ENCODE measurements around the gene KRT2. TPM values are rescaled to one million over a fixed set of nuclear protein-coding genes. Genes with fewer than 3 reads are reported as not detected.

KRT2 gene
- total RNA-seq, 1 donor from 2014 or later: not detected

DNA sequence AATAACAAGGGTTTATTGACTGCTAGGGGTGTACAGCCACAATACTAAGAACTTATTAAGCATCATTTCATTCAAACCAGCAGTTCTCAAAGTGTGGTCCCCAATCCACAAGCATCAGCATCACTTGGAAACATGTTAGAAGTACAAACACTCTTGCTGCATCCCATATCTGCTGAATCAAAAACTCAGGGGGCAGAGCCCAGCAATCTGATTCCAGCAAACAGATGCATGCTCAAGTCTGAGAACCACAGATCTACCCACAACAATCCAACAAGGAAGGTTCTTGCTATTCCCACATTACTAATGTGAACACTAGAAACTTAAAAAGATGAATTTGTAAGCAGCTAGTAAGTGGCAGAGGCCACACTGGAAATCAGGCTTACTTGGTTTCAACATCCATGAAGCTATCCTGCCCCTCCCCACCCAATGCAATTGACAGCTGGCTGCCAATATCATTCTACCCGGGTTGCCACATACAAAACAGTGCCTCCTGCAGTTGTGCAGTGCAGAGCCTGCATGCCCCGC lies 45.1 kb upstream of the KRT2 start:
- Mint-ChIP-seq H3K4me3 (no peak overlapping the region), H3K9me3 (no peaks in the 10 kb centered on the region), H3K27me3 (peaks cover 31% of the 10 kb centered on the region), H3K36me3 (ENCODE audit: low read depth) (no peaks in the 10 kb centered on the region), H3K27ac (no peak overlapping the region), H3K4me1 (no peaks in the 10 kb centered on the region)
- POLR2A ChIA-PET: no interaction called here
- TF ChIP-seq CTCF (IDR thresholded peaks at IDR 0.05): no peak
- ATAC-seq (ENCODE audit: low read depth): no peak
- no peak for DNase-seq
- CTCF ChIA-PET: no interaction called here
- intact Hi-C loops (cut with micrococcal nuclease): no loop called here

- TF ChIP-seq CTCF (IDR thresholded peaks at IDR 0.05): no peak
- peaks cover 35% of the 10 kb centered on the region for H3K27me3 Mint-ChIP-seq
- no peaks in the 10 kb centered on the region for H3K36me3 Mint-ChIP-seq (ENCODE audit: low read depth)
- H3K9me3 Mint-ChIP-seq: no peaks in the 10 kb centered on the region
- DNase-seq: no peak
- H3K4me3 Mint-ChIP-seq: no peak overlapping the region
- ATAC-seq (ENCODE audit: low read depth): no peak
- POLR2A ChIA-PET: no interaction called here
- intact Hi-C loops (cut with micrococcal nuclease): no loop called here
- no peak overlapping the region for H3K27ac Mint-ChIP-seq
- CTCF ChIA-PET: no interaction called here
- H3K4me1 Mint-ChIP-seq: peaks cover 2% of the 10 kb centered on the region
Measured at GRCh38 chr12:52696588-52696987, 44.6 kb upstream of the KRT2 start.

DNA sequence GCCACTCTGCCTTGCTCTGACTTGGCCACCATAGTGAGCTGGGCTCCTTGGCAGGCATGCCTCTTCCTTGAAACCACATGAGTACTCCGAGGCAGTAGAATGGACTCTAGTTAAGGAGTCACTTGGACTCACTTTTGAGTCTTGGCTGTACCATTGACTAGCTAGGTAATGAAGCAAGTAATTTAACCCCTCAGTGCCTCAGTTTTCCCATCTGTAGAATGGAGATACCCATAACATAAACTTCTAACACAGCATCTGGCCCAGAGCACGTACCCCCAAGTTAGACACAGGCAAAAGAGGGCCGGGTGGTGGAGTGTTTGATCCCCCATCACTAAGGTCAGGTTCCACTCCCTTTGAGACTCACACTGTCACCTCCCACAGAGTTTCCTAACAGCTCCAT lies 43.0 kb upstream of the KRT2 start:
- Mint-ChIP-seq H3K4me1 (peaks cover 10% of the 10 kb centered on the region), H3K27me3 (peaks cover 30% of the 10 kb centered on the region), H3K27ac (no peak overlapping the region), H3K4me3 (no peak overlapping the region), H3K36me3 (ENCODE audit: low read depth) (no peaks in the 10 kb centered on the region), H3K9me3 (no peaks in the 10 kb centered on the region)
- DNase-seq (no peak), ATAC-seq (ENCODE audit: low read depth) (no peak)
- intact Hi-C loops (cut with micrococcal nuclease): no loop called here
- ChIA-PET CTCF (no interaction called here), POLR2A (no interaction called here)
- TF ChIP-seq CTCF (IDR thresholded peaks at IDR 0.05): no peak

- POLR2A ChIA-PET: no interaction called here
- ATAC-seq (ENCODE audit: low read depth) (no peak), DNase-seq (no peak)
- Mint-ChIP-seq H3K36me3 (ENCODE audit: low read depth) (no peaks in the 10 kb centered on the region), H3K4me3 (no peak overlapping the region), H3K27me3 (peaks cover 33% of the 10 kb centered on the region), H3K4me1 (peaks cover 10% of the 10 kb centered on the region), H3K9me3 (no peaks in the 10 kb centered on the region), H3K27ac (no peak overlapping the region)
- intact Hi-C loops (cut with micrococcal nuclease): no loop called here
- CTCF ChIA-PET: no interaction called here
- TF ChIP-seq CTCF (IDR thresholded peaks at IDR 0.05): no peak
Measured at GRCh38 chr12:52694151-52694550, 42.1 kb upstream of the KRT2 start.

DNA sequence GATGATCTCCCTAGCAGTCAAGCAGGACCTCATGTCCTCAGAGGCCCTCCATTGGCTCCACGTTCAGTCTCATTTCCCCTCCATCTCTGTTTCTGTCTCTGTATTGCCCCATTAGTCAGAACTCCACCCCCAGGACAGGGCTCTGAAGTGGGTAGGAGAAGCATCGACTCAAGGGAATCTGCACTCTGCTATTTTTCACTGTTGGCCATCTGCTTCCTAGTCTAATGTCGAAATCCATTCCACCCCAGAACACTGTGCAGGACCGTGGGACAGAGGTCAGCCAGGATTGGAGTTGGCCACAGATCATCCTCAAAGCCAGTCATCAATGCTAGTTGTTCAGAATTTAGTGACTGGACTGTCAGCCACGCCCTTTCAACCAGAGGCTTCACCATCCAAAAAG lies 41.2 kb upstream of the KRT2 start:
- no peak for ATAC-seq (ENCODE audit: low read depth)
- intact Hi-C loops (cut with micrococcal nuclease): no loop called here
- Mint-ChIP-seq H3K27me3 (peaks cover 36% of the 10 kb centered on the region), H3K36me3 (ENCODE audit: low read depth) (no peaks in the 10 kb centered on the region), H3K4me3 (no peak overlapping the region), H3K4me1 (peaks cover 10% of the 10 kb centered on the region), H3K9me3 (no peaks in the 10 kb centered on the region), H3K27ac (no peak overlapping the region)
- POLR2A ChIA-PET: no interaction called here
- CTCF ChIA-PET: no interaction called here
- no peak for DNase-seq
- no peak for TF ChIP-seq CTCF (IDR thresholded peaks at IDR 0.05)

Data from activated B cell treated with CpG ODN at 0.5 μM for 24 hours (primary cell).